K562 (cell line): ENCODE data around the gene KCNC3. TPM values are rescaled to one million over a fixed set of nuclear protein-coding genes. Genes with fewer than 3 reads are reported as not detected.

Source experiments
- BRCA1 ChIP-seq, 2 experiments: fragments of 450-650 bp in 1 of 2; sonication (generic) in 1 of 2; formaldehyde crosslinking in 1 of 2; IDR thresholded peaks; 2 replicates each; pipeline versions ENCODE4 v1.5.0 to v1.6.1; 2017 to 2020; ENCODE audit warnings: mild to moderate bottlenecking in 1 of 2, missing genetic modification reagents in 1 of 2
- CBFA2T3 ChIP-seq: fragments of 450-650 bp; IDR thresholded peaks from 2 replicates; pipeline ENCODE4 v1.6.1; 2017
- CC2D1A ChIP-seq: fragments of 450-650 bp; IDR thresholded peaks from 2 replicates; pipeline ENCODE4 v1.6.1; 2017; ENCODE audit warnings: mild to moderate bottlenecking
- CHD2 ChIP-seq: IDR thresholded peaks from 2 replicates; pipeline ENCODE4 v1.6.1; 2011; ENCODE audit warnings: low read depth, low read length
- CREB1 ChIP-seq, 2 experiments: sonication (generic) in 1 of 2; formaldehyde crosslinking in 1 of 2; IDR thresholded peaks; 2 replicates each; pipeline versions ENCODE4 v1.6.1 to v1.8.0; 2012 to 2022; ENCODE audit warnings: inconsistent platforms in 1 of 2, mild to moderate bottlenecking in 1 of 2, missing genetic modification reagents in 1 of 2, moderate library complexity in 1 of 2
- HDAC2 ChIP-seq: fragments of 450-650 bp; IDR thresholded peaks from 2 replicates; pipeline ENCODE4 v1.6.1; 2016; ENCODE audit warnings: mild to moderate bottlenecking
- NEUROD1 ChIP-seq: fragments of 150-350 bp; IDR thresholded peaks from 2 replicates; pipeline ENCODE4 v1.6.1; 2014; ENCODE audit warnings: borderline replicate concordance, low read length, low read depth; ENCODE audit not compliant: partially characterized antibody
- NFE2L1 ChIP-seq: fragments of 450-650 bp; IDR thresholded peaks from 2 replicates; pipeline ENCODE4 v1.6.1; 2016; ENCODE audit warnings: missing genetic modification characterization, low read depth, mild to moderate bottlenecking, missing compliant biosample characterization, moderate library complexity, borderline replicate concordance
- NR1H2 ChIP-seq: sonication (generic); formaldehyde crosslinking; IDR thresholded peaks from 2 replicates; pipeline ENCODE4 v1.4.0; 2020; ENCODE audit warnings: mild to moderate bottlenecking, missing genetic modification reagents
- NR2C1 ChIP-seq, 2 experiments: fragments of 450-650 bp; IDR thresholded peaks; 2 replicates each; pipeline ENCODE4 v1.6.1; 2017; ENCODE audit warnings: mild to moderate bottlenecking in 2 of 2, antibody characterized with exemption in 1 of 2, inconsistent platforms in 1 of 2, missing compliant biosample characterization in 1 of 2, missing genetic modification characterization in 1 of 2
- PML ChIP-seq: IDR thresholded peaks from 2 replicates; pipeline ENCODE4 v1.6.1; 2012; ENCODE audit warnings: low read length, inconsistent platforms
- POLR3A ChIP-seq: IDR thresholded peaks from 2 replicates; pipeline ENCODE4 v1.6.1; 2011; ENCODE audit warnings: borderline replicate concordance, mild to moderate bottlenecking, moderate library complexity; ENCODE audit not compliant: insufficient read length, insufficient read depth; ENCODE audit errors: extremely low read depth
- RB1 ChIP-seq: fragments of 450-650 bp; IDR thresholded peaks from 2 replicates; pipeline ENCODE4 v1.6.1; 2017; ENCODE audit warnings: low read depth, mild to moderate bottlenecking
- SMARCC2 ChIP-seq: fragments of 450-650 bp; IDR thresholded peaks from 2 replicates; pipeline ENCODE4 v1.6.1; 2017; ENCODE audit warnings: antibody characterized with exemption, moderate library complexity, mild to moderate bottlenecking, low read depth
- ZKSCAN8 ChIP-seq: fragments of 200-800 bp; sonication (Bioruptor generic); IDR thresholded peaks from 2 replicates; pipeline ENCODE4 v1.6.1; 2016; ENCODE audit warnings: missing genetic modification characterization, missing compliant biosample characterization
- ZNF311 ChIP-seq: fragments of 250-450 bp; sonication (Bioruptor Pico); IDR thresholded peaks from 2 replicates; pipeline ENCODE4 v1.4.0; 2020; ENCODE audit warnings: mild to moderate bottlenecking, moderate library complexity
- ZNF583 ChIP-seq: fragments of 250-450 bp; sonication (Bioruptor Pico); IDR thresholded peaks from 2 replicates; pipeline ENCODE4 v1.4.0; 2020
- polyA plus RNA-seq, 8 experiments: library from polyadenylated mRNA; depleted of rRNA in 4 of 8; stranded (reverse) in 5 of 8; unstranded in 3 of 8; fragments of >200 nt; fragmentation: Nextera tagmentation in 2 of 8; fragmentation: Illumina TruSeq in 1 of 8; extraction: Ambion mirVana in 2 of 8; extraction: Trizol in 1 of 8; gene quantifications; 2 replicates each; pipeline versions ENCODE4 v1.2.1 to v1.2.3, GENCODE V29; 2011 to 2014; ENCODE audit warnings: inconsistent platforms in 1 of 8, missing spikeins in 1 of 8
- total RNA-seq, 7 experiments: library from RNA; depleted of rRNA in 6 of 7; stranded (reverse); fragments of >200 nt in 6 of 7; fragmentation: Illumina TruSeq in 2 of 7; extraction: Trizol in 2 of 7; gene quantifications; 2 replicates each; pipeline versions ENCODE4 v1.2.1 to v1.2.3, GENCODE V29; 2011 to 2021; ENCODE audit warnings: low replicate concordance in 1 of 7
- TF ChIP-seq, protein P1 (sequence below), 2 experiments: fragments of 450-650 bp; IDR thresholded peaks; 2 replicates each; pipeline ENCODE4 v1.6.1; 2018; ENCODE audit warnings: mild to moderate bottlenecking in 2 of 2, low read depth in 1 of 2; ENCODE audit not compliant: partially characterized antibody in 2 of 2
- TF ChIP-seq, protein P2 (sequence below): sonication (generic); formaldehyde crosslinking; IDR thresholded peaks from 2 replicates; pipeline ENCODE4 v1.8.0; 2022; ENCODE audit warnings: missing genetic modification reagents, mild to moderate bottlenecking, borderline replicate concordance
- TF ChIP-seq, protein P3 (sequence below): IDR thresholded peaks from 3 replicates; pipeline ENCODE4 v1.6.1; 2011; ENCODE audit warnings: borderline replicate concordance, mild to moderate bottlenecking; ENCODE audit not compliant: insufficient read length, insufficient read depth

Gene KCNC3
- total and polyA plus RNA-seq, 9 of the 15 experiments (the other 6 are each of a cell fraction or from before 2014, with no cell fraction given) = 0.03 to 26.2 (median 2.0) TPM

DNA sequence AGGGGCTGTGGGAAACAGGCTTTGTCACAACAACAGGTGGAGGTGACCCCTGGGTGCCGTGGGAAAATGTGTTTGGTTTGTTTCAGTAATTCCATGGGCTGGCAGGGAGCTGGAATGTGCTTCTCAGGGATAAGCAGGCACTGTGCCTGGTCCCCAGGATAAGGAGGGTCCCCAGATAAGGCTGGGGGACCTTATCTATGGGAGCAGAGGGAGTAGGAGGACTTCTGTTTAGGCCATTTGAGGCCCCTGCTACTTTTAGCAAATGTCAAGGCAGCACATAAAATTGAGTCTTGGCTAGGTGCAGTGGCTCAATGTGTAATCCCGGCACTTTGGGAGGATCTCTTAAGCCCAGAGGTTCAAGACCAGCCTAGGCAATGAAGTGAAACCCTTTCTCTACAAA lies 59.5 kb downstream of the KCNC3 start (continued):
- TF ChIP-seq, protein P1, sequence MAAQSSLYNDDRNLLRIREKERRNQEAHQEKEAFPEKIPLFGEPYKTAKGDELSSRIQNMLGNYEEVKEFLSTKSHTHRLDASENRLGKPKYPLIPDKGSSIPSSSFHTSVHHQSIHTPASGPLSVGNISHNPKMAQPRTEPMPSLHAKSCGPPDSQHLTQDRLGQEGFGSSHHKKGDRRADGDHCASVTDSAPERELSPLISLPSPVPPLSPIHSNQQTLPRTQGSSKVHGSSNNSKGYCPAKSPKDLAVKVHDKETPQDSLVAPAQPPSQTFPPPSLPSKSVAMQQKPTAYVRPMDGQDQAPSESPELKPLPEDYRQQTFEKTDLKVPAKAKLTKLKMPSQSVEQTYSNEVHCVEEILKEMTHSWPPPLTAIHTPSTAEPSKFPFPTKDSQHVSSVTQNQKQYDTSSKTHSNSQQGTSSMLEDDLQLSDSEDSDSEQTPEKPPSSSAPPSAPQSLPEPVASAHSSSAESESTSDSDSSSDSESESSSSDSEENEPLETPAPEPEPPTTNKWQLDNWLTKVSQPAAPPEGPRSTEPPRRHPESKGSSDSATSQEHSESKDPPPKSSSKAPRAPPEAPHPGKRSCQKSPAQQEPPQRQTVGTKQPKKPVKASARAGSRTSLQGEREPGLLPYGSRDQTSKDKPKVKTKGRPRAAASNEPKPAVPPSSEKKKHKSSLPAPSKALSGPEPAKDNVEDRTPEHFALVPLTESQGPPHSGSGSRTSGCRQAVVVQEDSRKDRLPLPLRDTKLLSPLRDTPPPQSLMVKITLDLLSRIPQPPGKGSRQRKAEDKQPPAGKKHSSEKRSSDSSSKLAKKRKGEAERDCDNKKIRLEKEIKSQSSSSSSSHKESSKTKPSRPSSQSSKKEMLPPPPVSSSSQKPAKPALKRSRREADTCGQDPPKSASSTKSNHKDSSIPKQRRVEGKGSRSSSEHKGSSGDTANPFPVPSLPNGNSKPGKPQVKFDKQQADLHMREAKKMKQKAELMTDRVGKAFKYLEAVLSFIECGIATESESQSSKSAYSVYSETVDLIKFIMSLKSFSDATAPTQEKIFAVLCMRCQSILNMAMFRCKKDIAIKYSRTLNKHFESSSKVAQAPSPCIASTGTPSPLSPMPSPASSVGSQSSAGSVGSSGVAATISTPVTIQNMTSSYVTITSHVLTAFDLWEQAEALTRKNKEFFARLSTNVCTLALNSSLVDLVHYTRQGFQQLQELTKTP (IDR thresholded peaks at IDR 0.05; ENCODE audit: low read depth in 1 of 2, partially characterized antibody in 2 of 2) = peak in 1 of 2 experiments; percentile 53
- TF ChIP-seq CHD2 (no peak), NR2C1 (IDR thresholded peaks at IDR 0.05) (no peak), NR2C1 (tag; IDR thresholded peaks at IDR 0.05) (peak; percentile 47; the same call in 1 of the 2 replicates), ZKSCAN8 (CRISPR knock-in tag) (peak; percentile 54; the same call in 1 of the 2 replicates), CREB1 (IDR thresholded peaks at IDR 0.05) (0 out of 2 replicates have a peak, but pooled peaks have one; percentile 24), CREB1 (CRISPR knock-in tag; IDR thresholded peaks at IDR 0.05) (no peak), SMARCC2 (peak; percentile 92), NFE2L1 (tag) (no peak), ZNF583 (CRISPR knock-in tag) (peak; percentile 92), BRCA1 (IDR thresholded peaks at IDR 0.05) (no peak), BRCA1 (CRISPR knock-in tag; IDR thresholded peaks at IDR 0.05) (no peak), ZNF311 (CRISPR knock-in tag) (peak; percentile 65; the same call in 1 of the 2 replicates), POLR3A (peak; percentile 8), PML (peak; percentile 93), HDAC2 (peak; percentile 67; the same call in 1 of the 2 replicates), RB1 (peak; percentile 68; the same call in 1 of the 2 replicates), CBFA2T3 (peak; percentile 99), NEUROD1 (peak; percentile 77), CC2D1A (peak; percentile 97), NR1H2 (CRISPR knock-in tag) (0 out of 2 replicates have a peak, but pooled peaks have one; percentile 48)
- TF ChIP-seq, protein P2, sequence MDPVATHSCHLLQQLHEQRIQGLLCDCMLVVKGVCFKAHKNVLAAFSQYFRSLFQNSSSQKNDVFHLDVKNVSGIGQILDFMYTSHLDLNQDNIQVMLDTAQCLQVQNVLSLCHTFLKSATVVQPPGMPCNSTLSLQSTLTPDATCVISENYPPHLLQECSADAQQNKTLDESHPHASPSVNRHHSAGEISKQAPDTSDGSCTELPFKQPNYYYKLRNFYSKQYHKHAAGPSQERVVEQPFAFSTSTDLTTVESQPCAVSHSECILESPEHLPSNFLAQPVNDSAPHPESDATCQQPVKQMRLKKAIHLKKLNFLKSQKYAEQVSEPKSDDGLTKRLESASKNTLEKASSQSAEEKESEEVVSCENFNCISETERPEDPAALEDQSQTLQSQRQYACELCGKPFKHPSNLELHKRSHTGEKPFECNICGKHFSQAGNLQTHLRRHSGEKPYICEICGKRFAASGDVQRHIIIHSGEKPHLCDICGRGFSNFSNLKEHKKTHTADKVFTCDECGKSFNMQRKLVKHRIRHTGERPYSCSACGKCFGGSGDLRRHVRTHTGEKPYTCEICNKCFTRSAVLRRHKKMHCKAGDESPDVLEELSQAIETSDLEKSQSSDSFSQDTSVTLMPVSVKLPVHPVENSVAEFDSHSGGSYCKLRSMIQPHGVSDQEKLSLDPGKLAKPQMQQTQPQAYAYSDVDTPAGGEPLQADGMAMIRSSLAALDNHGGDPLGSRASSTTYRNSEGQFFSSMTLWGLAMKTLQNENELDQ (CRISPR knock-in tag) = no peak
- TF ChIP-seq, protein P3, sequence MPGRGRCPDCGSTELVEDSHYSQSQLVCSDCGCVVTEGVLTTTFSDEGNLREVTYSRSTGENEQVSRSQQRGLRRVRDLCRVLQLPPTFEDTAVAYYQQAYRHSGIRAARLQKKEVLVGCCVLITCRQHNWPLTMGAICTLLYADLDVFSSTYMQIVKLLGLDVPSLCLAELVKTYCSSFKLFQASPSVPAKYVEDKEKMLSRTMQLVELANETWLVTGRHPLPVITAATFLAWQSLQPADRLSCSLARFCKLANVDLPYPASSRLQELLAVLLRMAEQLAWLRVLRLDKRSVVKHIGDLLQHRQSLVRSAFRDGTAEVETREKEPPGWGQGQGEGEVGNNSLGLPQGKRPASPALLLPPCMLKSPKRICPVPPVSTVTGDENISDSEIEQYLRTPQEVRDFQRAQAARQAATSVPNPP = no peak
